GM12873 (cell line): ENCODE data around the gene HTR1D.

Experiments
- TF ChIP-seq, protein P1 (sequence below): IDR thresholded peaks from 2 replicates; pipeline ENCODE4 v1.5.1; 2012; ENCODE audit warnings: low read depth, mild to moderate bottlenecking, moderate library complexity, low read length, control low read depth; ENCODE audit not compliant: insufficient read depth; ENCODE audit errors: missing control alignments

The HTR1D gene

GRCh38 chr1:23185381-23185780 is 31.9 kb downstream of the HTR1D start:
- TF ChIP-seq, protein P1, sequence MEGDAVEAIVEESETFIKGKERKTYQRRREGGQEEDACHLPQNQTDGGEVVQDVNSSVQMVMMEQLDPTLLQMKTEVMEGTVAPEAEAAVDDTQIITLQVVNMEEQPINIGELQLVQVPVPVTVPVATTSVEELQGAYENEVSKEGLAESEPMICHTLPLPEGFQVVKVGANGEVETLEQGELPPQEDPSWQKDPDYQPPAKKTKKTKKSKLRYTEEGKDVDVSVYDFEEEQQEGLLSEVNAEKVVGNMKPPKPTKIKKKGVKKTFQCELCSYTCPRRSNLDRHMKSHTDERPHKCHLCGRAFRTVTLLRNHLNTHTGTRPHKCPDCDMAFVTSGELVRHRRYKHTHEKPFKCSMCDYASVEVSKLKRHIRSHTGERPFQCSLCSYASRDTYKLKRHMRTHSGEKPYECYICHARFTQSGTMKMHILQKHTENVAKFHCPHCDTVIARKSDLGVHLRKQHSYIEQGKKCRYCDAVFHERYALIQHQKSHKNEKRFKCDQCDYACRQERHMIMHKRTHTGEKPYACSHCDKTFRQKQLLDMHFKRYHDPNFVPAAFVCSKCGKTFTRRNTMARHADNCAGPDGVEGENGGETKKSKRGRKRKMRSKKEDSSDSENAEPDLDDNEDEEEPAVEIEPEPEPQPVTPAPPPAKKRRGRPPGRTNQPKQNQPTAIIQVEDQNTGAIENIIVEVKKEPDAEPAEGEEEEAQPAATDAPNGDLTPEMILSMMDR: no peak

DNA sequence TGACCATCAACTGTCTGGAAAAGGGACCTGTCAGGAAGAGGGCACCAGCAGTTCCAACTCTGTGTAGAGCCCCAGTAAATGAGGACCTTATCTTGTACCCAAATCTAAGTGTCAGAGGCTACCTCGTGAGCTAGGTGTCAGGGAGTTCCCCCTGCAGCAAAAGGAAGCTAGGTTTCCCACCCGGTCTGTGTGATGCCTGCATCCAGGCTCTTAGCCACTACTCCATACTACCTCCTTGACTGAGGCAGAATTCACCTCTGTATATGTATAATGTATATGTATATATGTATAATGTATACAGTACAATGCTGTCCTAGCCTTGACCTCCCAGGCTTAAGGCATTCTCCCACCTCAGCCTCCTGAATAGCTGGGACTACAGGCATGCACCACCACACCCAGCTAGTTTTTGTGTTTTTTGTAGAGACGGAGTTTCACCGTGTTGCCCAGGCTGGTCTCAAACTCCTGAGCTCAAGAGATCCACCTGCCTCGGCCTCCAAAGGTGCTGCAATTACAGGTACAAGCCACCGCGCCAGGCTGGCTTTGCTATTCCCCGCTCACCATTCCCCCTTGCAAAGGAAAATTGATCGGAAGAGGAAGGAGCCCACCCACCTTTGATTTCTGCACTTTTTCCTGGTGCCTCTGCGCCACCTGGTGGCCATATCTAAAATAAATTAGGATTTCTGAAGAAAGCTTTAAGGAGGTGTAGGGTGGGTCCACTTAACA is 32.9 kb downstream of the HTR1D start:
- TF ChIP-seq, protein P1: peak; percentile 66

- TF ChIP-seq, protein P1: no peak
Observed at GRCh38 chr1:23179862-23180261, 37.4 kb downstream of the HTR1D start.

GRCh38 chr1:23178950-23179349 is 38.4 kb downstream of the HTR1D start:
- TF ChIP-seq, protein P1: peak; percentile 48

DNA sequence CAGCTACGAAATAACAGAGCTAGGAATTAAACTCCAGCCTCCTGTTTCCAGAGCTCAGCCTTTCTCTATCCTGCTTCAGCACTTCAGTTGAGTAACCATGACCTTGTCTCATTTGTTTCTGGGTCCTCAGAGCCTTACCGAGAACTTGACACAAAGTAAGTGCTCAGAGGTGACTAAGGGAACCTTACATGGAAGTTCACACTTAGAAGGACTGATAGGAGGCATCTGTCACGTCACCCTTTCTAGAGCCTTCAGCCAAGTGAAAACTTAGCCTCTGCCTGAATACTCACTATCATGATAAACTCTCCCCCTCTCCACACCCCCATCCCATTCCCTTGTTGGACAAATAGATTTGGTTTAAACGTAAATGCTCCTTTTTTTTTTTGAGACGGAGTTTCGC is 38.9 kb downstream of the HTR1D start:
- TF ChIP-seq, protein P1: no peak

- TF ChIP-seq, protein P1: no peak
Observed at GRCh38 chr1:23177438-23178380, 39.6 kb downstream of the HTR1D start.

- TF ChIP-seq, protein P1: no peak
Observed at GRCh38 chr1:23177031-23177430, 40.3 kb downstream of the HTR1D start.
